HPDE6-E6E7 (cell line): Measurements from ENCODE around the gene LRRC8B.

ENCODE experiments used
- DNase-seq: peaks from one replicate; pipeline ENCODE4 v3.0.0; 2011; ENCODE audit warnings: missing footprints; ENCODE audit errors: extremely low spot score

The LRRC8B gene

DNA sequence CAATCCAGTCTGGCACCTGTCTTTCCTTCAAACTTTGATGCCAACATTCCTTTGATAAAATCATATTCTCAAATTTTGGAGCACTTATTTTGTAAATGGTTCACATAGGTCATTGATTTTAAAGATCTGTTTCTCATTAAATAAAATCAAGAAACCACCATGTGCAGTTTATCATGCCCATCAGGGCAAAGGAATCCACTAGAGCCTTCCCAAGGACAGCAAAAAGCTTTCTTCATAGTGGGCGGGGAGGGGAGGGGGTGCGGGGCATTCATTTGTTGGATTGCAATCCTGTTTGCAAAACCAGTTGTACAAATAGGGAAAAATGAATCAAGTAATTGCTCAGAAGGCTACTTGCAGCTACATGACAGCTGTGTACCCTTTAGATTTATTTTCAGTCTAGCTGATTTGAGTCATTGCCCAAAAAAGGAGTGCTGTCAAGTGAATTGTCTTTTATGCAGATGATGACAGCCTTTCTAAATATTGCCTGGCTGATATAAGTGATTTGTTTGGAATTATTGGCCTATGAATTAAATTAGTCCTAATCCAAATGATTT lies 23.0 kb downstream of the LRRC8B start:
- DNase-seq, result peak; percentile 64

DNA sequence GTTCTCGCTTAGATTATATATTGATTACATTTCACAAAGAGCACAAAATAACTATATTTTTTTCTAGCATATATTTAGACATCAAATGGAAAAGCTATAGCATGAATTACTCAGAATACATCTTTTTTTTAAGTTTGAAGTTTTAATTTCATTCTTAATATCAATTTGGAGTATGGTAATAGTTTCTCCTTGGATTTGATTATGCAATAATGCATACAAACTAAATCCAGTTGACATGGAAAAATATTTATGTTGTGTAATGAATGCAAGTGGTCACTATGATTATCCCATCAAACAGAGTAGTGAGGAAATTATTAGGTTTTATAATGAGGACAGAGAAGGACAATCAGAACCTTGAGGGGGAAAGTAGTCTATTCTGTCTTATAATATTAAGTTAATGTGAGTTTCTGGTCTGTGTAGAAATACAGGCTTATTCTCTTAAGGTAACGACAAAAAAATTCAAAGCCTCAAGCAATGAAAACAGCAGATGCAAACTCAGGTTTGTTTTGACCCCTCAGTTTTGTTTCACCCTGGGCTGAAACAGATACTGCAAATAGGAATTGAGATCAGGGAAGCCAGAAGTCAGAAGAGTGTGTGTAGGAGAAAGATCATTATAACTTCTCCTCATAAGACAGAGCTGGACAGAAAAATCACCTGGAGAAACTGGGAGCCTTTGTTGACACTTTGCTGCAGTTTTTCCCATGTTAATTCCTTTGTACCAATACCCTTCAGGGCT lies 23.7 kb downstream of the LRRC8B start:
- DNase-seq, result no peak

DNA sequence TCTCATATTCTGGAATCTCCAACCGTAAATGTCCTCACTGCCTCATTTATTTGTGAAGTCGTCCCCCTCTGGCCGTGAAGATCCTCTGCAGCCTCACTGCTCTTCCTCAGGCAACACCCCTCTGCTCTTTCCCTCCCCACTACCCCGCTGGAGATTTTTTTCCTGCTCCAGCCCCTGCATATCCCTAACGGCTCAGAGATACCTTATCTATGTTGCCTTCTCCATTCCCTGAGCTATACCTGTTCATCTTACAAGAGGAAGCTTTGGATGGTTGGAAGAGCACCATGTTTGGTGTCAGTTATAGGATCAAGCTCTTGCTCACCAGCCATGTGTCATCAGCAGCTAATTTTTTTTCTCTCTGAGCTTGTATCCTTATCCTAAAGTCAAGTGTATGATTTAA lies 26.4 kb downstream of the LRRC8B start:
- no peak for DNase-seq

DNA sequence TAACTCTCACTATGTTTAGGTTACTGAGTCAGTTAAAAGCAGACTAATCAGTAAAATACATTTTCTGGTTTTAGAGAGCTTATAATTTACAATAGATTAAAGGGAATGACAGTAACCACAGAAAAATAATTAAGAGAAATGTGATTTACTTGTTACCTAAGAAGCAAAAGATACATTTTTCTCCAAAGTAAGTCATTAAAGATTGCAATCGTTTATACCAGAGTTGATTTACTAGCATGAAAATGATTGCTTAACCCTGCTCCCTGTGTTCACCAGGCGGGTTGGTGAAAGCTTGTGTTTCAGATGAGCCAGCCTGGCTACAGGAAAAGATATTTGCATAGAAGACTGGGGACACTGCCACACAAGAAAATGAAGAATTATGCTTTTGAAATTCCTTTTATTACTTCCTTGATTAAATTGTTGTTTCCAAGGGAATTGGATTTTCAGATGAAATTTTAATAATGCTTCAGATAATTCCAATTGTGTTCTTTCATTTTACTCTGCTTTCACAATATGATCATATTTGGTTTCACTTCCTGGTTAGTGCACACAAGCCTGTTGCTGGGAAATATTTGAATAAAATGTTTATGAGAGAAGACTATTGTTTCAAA lies 27.9 kb downstream of the LRRC8B start:
- peak; percentile 43 for DNase-seq

DNA sequence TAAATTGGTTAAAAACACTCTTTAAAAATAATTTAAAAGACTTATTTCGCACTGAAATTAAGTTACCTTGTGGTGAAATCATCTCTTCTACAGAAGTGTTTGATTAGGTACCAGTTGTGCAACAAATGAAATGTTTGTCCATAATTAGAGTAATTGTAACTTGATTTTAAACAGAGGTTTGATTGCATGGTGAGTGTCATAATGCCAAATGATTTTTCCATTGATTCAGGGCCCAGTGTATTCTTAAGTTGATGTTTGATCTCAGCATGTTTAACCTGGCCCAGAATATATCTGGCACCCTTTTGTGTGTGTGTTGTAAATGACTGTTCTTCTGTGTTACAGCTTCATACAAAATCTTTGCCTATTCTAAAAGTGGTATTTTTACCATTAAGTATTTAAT lies 28.5 kb downstream of the LRRC8B start:
- DNase-seq, result no peak

DNA sequence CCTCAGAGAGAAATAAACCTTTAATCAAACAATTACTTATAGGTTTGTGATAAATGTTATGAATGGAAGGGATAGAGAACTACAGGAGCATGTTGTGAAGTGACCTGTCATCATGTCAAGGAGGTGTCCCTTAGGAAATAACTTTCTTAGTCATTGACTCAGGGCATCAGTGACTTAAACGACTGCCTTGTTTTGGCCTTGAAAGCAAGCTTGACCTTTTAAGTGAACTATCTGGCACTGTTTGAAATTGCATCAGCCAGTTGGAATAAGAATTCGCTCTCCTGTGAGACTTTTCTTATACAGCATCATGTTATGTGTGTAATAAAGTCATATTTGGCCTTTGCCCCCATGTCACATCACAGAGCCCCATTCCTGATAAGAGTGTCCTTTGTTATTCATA lies 30.9 kb downstream of the LRRC8B start:
- no peak for DNase-seq

DNA sequence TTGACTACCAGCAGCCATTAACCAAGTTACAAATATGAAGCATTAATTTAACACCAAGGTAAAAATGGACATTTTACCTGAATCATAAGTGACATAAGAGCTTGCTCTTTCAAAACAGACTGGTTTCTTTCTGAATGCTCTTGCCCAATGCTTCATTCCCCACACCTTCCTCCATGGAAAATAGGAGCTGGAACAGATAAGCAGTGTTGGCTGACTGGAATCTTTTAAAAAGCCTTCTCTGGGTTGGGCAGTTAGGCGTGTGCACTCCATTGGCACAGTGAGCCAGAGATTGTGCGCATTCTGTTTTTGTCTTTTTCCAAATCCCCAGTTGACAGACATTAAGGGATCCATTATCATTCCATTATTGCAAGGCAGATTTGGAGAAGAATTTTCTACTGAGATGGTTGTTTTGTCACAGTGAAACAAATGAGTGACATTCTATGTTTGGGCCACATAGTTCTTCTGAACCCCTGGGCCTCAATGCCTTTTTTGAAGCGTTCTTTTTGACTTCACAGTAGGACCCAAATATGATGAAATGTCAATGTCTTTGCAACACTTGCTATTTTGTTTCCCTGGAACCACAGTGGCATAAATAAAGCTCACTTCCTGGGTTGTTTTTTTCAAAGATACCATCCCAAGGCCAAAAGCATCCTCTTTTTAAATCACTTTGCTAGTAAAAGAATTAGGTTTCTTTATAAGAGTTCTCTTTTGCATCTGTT lies 32.3 kb downstream of the LRRC8B start:
- DNase-seq, result no peak

DNA sequence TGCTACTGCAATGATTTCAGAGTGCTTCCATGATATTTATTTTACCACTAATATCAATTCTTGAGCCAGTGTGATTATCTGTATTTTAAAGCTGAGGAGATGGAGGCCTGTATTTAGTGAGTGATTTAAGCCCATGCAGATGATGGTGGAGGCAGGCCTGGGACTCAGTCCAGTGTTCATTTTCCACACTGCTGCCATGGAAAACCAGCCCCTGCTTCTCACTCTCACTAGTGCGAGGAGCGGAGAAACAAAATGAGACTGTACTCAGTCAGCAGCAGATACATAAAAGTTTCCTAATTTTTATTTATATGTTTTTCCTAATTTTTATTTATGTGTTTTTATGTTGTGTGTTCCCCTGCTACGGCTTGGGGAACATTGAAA lies 32.8 kb downstream of the LRRC8B start:
- no peak for DNase-seq

DNA sequence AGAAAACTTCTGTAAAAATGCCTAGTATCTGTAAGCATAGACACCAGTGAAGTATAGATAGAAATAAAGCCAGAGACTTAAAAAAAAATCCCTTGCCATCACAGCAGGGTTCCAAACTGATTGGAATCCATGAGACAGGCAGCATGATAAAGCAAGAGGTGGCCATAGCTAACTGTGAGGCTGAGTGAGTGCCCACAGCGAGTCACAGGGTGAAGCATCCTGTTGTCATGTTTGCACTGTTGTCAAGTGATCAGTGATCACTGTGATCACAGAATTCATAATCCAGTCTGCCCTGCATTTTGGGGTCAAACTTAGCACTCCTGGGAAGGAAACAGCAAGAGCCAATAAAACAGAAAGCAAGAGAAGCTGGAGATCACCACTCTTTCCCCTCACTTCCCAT lies 33.3 kb downstream of the LRRC8B start:
- DNase-seq, result no peak

DNA sequence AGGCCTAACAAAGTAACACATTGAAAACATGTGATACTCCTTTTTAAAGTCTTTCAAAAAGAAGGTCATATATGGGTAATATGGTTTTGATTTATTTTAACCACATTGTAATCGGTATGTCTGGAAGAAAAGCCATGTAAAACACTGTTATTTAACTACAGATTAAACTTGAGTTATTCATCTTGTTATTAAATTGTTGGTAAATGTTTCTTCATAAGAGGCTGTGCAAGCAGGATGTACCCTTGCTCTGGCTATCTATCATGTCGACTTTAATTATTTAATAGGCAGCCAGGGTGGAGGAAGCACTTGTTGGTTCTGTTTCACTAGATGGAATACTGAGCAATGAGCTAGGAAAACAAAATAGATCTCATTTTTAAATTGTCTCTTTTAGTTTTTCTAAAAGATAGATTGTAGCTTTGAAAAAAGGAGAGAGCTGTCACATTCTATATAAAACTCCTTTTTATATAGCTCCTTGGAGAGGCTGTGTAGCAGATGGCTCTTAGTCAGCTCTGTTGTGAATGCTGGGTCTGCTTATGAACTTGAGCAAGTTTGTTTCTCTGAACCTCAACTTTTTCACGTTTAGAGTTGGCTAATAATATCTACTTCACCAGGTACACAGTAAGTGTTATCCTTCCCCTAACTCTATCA lies 39.5 kb downstream of the LRRC8B start:
- DNase-seq, result no peak

DNA sequence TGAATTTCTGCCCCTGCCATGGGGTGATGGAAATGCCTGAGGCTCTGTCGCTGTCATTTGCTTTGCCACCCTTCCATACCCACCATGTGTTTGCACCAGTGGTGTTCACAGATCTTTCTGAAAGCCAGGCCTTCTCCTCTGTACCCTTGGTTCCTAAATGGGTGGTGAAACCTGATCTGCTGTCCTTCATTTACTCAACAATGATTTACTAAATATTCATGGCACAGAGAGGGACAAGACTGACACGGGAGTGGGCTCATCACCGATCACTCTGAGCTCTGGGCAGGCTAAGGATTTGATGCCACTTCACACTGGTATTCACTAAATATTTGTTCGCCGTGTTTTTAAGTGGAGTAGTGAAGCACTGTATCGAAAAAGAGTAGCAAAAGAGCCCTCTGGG lies 40.9 kb downstream of the LRRC8B start:
- no peak for DNase-seq

DNA sequence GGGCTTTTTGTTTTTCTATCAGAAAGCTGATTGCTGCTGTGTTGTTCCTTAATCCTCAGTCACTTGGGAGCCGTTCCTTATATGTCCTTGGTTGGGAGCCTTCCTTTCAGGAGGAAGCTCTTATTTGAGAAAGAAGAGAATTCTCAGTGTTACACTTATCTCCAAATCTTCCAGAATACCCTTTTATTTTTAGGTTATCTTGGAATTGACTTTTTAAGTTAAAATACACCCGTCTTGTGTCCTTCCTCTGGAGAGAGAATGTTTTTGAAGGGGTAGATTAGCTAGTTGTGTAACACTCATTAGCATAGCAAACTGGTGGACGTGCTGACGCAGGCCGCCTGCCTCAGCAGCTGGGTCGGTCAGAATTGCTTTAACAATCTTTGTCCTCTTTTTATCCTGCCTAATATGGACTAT lies 42.1 kb downstream of the LRRC8B start:
- no peak for DNase-seq

DNA sequence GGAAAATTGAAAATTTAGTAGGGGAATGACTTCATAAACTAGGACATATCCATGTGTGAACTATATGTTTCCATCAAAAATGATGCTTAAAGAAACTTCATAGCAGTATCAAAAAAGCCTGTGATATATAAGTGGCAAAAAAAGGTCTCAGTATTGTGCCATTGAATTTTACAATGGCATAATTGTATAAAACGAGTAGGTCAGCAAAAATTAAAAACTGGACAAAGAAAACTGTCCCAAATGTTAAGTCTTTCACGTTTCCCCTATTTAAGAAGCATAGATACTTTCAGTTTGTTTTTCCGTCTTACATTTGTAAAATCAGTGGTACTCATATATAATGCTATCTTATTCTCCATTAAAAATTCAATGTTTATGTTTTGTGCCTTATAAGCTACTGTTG lies 43.2 kb downstream of the LRRC8B start:
- no peak for DNase-seq

DNA sequence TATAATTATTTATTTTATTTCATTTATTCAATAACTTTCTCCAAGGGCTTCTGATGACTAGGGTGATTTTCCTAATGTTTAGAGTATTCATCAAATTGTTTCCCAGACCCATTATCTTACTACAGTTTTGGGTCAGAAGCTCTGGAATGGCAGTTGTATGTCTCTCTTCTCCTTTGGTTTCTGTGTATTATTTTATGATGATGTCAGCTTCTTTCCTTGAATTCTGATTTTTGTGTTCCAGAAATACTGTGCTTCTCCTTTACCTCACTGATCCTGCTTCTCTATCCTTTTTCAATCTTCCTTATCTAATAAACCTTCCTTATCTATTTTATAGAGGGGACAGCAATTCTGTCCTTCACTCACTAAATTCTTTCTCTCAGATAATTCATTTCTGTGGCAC lies 48.8 kb downstream of the LRRC8B start:
- no peak for DNase-seq

DNA sequence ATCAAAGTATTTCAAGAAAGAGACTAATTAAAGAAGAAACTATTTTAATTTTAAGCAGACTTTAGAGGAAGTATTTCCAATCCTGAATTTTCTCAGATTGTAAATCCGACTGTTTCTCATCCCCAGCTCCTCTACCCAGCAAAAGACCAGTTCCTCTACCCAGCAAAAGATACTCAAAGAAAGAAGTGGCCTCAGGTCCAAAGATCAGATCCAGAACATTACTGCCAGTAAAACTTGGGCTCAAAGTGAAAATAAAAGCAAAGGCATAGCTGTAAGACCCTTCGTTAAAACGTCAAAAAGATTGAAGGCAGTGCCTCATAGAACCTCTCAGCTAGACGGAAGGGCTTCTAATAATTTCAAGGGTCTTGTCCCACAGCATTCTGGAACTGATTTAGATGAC lies 50.0 kb downstream of the LRRC8B start:
- no peak for DNase-seq

DNA sequence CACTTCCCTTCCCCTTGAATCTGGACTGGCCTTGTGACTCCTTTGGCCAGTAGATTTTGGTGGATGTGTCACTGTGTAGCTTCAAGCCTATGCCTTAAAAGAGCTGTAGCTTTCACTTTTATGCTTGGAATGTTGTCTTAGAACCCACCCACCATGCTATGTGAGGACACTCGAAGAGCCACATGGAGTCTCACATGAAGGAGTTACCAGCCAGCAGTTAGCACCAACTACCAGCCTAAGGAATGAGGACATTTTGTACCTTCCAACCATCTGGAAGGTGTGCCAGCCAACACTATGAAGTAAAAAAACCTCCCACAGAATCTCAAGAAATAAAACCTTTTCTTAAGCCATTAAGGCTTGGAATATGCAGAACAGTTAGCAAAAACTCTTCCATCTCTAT lies 50.6 kb downstream of the LRRC8B start:
- DNase-seq, result no peak

DNA sequence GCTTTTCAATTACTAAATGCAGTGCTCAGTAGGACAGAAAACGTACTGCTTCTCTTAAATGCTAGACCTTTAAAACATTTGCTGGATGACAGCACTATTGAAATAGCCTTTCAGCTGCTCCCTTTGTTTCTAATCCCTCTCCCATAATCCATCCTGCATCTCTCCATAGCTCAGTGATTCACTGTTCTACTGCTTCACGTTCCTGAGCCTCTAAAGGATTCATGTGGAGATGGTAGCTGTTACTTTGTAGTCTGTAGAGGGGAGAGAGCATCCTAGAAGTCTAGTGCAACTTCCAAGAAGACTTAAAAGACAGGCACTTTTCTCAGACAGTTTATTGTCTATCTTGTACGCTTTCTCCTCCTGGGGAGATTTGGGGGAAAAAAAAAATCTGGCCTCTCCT lies 51.4 kb downstream of the LRRC8B start:
- no peak for DNase-seq

DNA sequence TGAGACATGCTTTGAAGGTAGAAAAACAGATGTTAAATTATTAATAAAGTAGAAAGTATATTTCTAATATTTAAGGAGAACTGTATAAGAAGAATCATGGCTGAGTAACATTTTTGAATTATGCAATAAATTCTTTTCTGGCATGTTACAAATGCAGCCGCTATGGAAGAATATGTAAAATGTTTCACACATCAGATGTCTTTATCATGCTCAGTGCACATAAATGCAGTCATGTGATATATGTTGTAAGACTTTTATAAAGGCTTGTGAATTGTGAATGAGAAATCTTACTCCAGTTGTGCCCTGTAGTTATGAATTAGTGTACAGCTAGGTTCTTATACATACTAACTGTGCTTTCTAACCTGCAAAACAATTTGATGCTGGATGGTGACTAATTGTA lies 53.5 kb downstream of the LRRC8B start:
- DNase-seq, result no peak

DNA sequence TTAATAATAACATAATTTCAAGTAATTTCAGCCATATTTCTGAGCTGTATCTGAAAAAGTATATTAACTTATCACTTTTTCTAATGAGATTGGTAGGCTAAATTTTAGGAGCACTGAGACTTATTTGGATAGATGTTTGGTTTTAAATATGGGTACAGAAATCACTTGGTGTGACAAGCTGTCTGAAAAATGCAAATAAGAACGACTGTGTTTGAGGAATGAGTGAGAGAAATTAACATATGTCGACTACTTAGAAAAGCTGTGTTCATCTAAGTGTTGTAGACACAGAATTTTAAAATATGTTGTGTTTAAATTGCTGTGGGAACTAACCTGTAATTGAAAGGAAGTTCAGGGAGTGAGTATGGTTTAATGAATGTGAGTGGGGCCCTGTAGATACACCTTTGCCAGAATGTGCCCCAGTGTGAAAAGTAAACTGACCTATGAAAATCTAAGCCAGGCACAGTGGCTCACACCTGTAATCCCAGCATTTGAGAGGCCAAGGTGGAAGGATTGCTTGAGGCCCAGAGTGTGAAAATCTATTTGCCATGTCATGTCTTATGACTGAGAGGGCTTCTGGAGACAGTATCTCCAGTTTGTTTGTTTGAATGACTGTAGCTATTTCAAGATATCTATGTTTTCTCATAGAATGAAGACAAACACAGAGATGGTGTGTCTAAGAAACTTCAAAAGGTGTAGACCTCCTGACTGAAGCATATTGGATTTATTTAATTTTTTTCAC lies 54.5 kb downstream of the LRRC8B start:
- no peak for DNase-seq

DNA sequence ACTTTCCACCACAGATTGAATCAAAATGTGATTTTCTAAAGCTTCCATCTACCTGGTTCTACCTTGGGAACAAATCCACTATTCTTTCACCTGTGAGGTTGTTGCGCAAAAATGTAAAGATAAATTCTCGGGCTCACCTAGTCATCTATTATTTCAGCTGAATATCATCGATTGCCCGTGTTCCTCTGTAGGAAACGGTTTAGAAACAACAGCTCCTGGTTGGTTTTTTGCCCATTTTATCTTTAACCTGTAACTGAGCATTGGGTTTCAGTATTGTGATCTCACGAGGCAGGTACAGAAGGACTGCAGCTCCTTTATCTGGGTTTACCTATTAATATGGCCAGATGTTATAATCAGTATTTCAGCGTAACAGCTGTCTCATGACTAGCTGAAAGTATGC lies 55.4 kb downstream of the LRRC8B start:
- no peak for DNase-seq

DNA sequence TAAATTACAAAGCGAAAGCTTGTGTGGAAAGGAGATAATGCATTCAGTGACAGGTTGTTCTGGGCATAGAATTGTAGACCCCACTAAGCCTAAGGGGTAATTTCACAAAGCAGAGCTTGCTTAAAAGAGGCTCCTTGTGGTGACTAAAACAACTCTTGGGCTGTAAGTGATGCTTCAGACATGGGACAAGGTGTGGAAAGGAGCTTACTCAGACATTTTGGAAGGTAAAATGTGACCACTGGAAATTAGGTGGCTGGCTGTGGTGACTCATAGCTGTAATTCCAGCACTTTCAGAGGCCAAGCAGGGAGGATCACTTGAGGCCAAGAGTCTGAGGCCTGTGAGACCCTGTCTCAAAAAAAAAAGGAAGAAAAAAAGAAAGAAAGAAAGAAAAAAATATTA lies 57.2 kb downstream of the LRRC8B start:
- no peak for DNase-seq

DNA sequence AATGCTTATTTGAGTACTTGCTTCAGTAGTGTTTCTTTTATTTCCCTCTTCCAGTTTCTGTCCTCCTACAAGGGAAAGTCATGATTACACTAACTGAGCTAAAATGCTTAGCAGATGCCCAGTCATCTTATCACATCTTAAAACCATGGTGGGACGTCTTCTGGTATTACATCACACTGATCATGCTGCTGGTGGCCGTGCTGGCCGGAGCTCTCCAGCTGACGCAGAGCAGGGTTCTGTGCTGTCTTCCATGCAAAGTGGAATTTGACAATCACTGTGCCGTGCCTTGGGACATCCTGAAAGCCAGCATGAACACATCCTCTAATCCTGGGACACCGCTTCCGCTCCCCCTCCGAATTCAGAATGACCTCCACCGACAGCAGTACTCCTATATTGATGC lies 57.9 kb downstream of the LRRC8B start:
- no peak for DNase-seq
